ENCODE data around the gene MLXIP.

GRCh38 chr12:122045262-122045661 lies 33.3 kb upstream of the MLXIP start:
- TF ChIP-seq CTCF (IDR thresholded peaks at IDR 0.05) = no peak
- no peak for TF ChIP-seq POLR2A (IDR thresholded peaks at IDR 0.05)
